Astrocyte (in vitro differentiated cells and primary cell): ENCODE data around the gene TSC2. TPM values are rescaled to one million over a fixed set of nuclear protein-coding genes. Genes with fewer than 3 reads are reported as not detected.
A peak's percentile ranks its signal among the peaks of the same experiment; 100 is the strongest.

ENCODE experiments used
- DNase-seq: peaks from one replicate; pipeline ENCODE4 v3.0.0-alpha.2; 2010; ENCODE audit warnings: low read depth
- FAIRE-seq: peaks from 2 replicates; lab custom pipeline; 2011; peaks lifted over from hg19 to GRCh38; lab: Jason Lieb, UNC
- H2AFZ ChIP-seq: 2 replicates; pipeline ENCODE4 v1.6.0; 2012; ENCODE audit warnings: low read depth, low read length, inconsistent platforms
- H3K27ac ChIP-seq: 2 replicates; pipeline ENCODE4 v1.5.1; 2011; ENCODE audit warnings: low read depth, low read length, inconsistent platforms
- H3K27me3 ChIP-seq: 2 replicates; pipeline ENCODE4 v1.6.0; 2011; ENCODE audit warnings: low read length, inconsistent platforms; ENCODE audit not compliant: insufficient read depth
- H3K36me3 ChIP-seq: 2 replicates; pipeline ENCODE4 v1.5.1; 2011; ENCODE audit warnings: low read length, inconsistent platforms; ENCODE audit not compliant: insufficient read depth
- H3K4me1 ChIP-seq: 2 replicates; pipeline ENCODE4 v1.5.1; 2011; ENCODE audit warnings: low read length, inconsistent platforms; ENCODE audit not compliant: insufficient read depth
- H3K4me2 ChIP-seq: 2 replicates; pipeline ENCODE4 v1.6.0; 2012; ENCODE audit warnings: low read length, inconsistent platforms
- H3K4me3 ChIP-seq: 2 replicates; pipeline ENCODE4 v1.5.1; 2011; ENCODE audit warnings: low read depth, mild to moderate bottlenecking, low read length, inconsistent platforms; ENCODE audit not compliant: insufficient read depth
- H3K79me2 ChIP-seq: 2 replicates; pipeline ENCODE4 v1.6.0; 2012; ENCODE audit warnings: mild to moderate bottlenecking, low read length, inconsistent platforms; ENCODE audit not compliant: insufficient read depth
- H3K9ac ChIP-seq: 2 replicates; pipeline ENCODE4 v1.6.0; 2012; ENCODE audit warnings: mild to moderate bottlenecking, low read length, inconsistent platforms
- H3K9me3 ChIP-seq: 2 replicates; pipeline ENCODE4 v1.5.1; 2012; ENCODE audit warnings: low read depth, mild to moderate bottlenecking, low read length, inconsistent platforms; ENCODE audit not compliant: insufficient read depth
- H4K20me1 ChIP-seq: 2 replicates; pipeline ENCODE4 v1.6.0; 2012; ENCODE audit warnings: low read length, inconsistent platforms; ENCODE audit not compliant: insufficient read depth
- H3K27ac Mint-ChIP-seq: one replicate; pipeline ENCODE4 v1.8.0; 2021; ENCODE audit warnings: mild to moderate bottlenecking, mixed read lengths; ENCODE audit not compliant: unreplicated experiment
- H3K27me3 Mint-ChIP-seq: one replicate; pipeline ENCODE4 v1.8.0; 2021; ENCODE audit warnings: low read depth, mixed read lengths; ENCODE audit not compliant: unreplicated experiment
- H3K36me3 Mint-ChIP-seq: one replicate; pipeline ENCODE4 v1.8.0; 2021; ENCODE audit warnings: low read depth, mixed read lengths; ENCODE audit not compliant: unreplicated experiment
- H3K4me1 Mint-ChIP-seq: one replicate; pipeline ENCODE4 v1.8.0; 2021; ENCODE audit warnings: low read depth, mixed read lengths; ENCODE audit not compliant: unreplicated experiment
- H3K4me3 Mint-ChIP-seq: one replicate; pipeline ENCODE4 v1.8.0; 2021; ENCODE audit warnings: mild to moderate bottlenecking, moderate library complexity, mixed read lengths; ENCODE audit not compliant: unreplicated experiment
- H3K9me3 Mint-ChIP-seq: one replicate; pipeline ENCODE4 v1.8.0; 2021; ENCODE audit warnings: mild to moderate bottlenecking, mixed read lengths; ENCODE audit not compliant: unreplicated experiment
- EZH2 ChIP-seq: IDR thresholded peaks from 2 replicates; pipeline ENCODE4 v1.6.1; 2012; ENCODE audit warnings: mild to moderate bottlenecking, low read length, inconsistent platforms; ENCODE audit not compliant: insufficient read depth
- total RNA-seq: library from RNA; stranded (reverse); gene quantifications from 2 replicates; pipeline ENCODE4 v1.2.1, GENCODE V29; 2021
- TF ChIP-seq, protein P1 (sequence below): IDR thresholded peaks from 2 replicates; pipeline ENCODE4 v1.5.1; 2011; ENCODE audit warnings: low read depth, mild to moderate bottlenecking, inconsistent platforms, low read length, moderate library complexity; ENCODE audit not compliant: insufficient read depth

Gene TSC2
- total RNA-seq, 1 donor from 2014 or later = 89.5 TPM

DNA sequence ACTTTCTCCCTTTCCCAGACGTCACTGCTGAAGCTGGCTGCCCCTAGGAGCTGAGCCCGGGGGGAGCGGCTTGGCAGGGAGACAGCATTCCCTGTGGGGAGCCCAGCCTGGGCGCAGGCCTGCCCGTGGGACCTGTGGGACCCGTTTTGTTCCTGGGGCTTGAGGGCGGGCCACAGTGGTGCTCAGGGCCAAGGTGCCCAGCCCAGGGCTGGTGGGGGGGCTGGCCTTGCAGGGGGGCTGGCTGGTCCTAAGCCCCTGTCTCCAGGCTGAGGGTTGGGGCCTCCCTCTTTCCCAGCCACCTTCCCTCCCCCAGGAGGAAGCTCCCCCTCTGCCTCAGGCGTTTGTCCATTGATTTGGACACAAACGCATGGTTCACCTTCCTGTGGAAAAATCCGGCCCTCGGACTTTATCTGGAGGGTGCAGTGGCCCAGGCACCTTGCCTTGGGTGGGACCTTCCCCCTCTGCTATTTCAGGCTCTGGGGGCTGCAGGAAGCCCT, 16.7 kb upstream of the TSC2 start:
- Histone ChIP-seq H3K4me3 (no peak overlapping the region), H3K4me1 (peaks cover 49% of the 10 kb centered on the region), H3K27ac (no peak overlapping the region), H4K20me1 (peaks cover 24% of the 10 kb centered on the region), H3K4me2 (no peak overlapping the region), H3K9ac (no peak overlapping the region), H3K79me2 (peaks cover 55% of the 10 kb centered on the region), H2AFZ (no peak overlapping the region), H3K9me3 (no peaks in the 10 kb centered on the region), H3K27me3 (no peaks in the 10 kb centered on the region), H3K36me3 (no peaks in the 10 kb centered on the region)
- TF ChIP-seq EZH2 = no peak
- TF ChIP-seq, protein P1, sequence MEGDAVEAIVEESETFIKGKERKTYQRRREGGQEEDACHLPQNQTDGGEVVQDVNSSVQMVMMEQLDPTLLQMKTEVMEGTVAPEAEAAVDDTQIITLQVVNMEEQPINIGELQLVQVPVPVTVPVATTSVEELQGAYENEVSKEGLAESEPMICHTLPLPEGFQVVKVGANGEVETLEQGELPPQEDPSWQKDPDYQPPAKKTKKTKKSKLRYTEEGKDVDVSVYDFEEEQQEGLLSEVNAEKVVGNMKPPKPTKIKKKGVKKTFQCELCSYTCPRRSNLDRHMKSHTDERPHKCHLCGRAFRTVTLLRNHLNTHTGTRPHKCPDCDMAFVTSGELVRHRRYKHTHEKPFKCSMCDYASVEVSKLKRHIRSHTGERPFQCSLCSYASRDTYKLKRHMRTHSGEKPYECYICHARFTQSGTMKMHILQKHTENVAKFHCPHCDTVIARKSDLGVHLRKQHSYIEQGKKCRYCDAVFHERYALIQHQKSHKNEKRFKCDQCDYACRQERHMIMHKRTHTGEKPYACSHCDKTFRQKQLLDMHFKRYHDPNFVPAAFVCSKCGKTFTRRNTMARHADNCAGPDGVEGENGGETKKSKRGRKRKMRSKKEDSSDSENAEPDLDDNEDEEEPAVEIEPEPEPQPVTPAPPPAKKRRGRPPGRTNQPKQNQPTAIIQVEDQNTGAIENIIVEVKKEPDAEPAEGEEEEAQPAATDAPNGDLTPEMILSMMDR = no peak
- Mint-ChIP-seq H3K4me1 (peaks cover 18% of the 10 kb centered on the region), H3K27me3 (no peaks in the 10 kb centered on the region), H3K9me3 (no peaks in the 10 kb centered on the region), H3K4me3 (no peak overlapping the region), H3K27ac (no peak overlapping the region), H3K36me3 (no peaks in the 10 kb centered on the region)
- no peak for FAIRE-seq
- no peak for DNase-seq

DNA sequence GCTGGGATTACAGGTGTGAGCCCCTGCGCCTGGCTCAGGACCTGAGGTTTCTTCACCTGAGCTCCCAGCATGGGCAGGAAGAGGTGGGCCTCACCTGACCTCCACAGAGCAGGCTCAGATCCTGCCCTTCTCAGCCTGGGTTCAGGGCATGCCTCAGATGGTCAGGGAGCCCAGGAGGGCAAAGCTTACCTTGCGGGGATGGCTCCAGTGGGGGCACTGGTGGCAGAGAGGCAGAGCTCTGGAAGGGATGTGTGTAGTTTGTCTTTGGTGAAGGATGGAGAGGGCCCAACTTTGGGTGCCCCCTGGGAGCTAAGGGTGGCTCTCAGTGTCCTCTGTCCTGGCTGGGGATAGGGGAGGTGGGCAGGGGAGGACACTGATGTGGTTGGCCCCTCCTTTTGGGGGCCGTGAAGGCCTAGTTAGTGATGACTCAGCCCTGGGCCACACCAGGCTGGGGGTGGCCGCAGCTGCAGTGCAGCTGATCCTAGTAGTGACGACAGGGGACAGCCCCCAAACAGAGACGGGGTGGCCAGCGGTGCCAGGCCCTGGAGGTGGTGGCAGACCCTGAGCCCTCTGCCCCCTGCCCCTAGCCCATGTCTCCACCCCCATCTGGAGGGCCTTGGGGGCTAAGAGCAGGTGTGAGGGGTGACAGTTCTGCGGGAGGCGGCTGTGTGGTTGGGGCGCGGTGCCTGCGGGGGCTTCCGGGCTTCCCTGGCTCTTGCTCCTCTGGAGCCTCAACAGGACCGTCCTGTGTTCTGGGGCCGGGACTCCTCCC, 15.3 kb upstream of the TSC2 start:
- H3K36me3 ChIP-seq = no peaks in the 10 kb centered on the region
- DNase-seq (peak; percentile 27), FAIRE-seq (no peak)
- no peaks in the 10 kb centered on the region for H3K27me3 Mint-ChIP-seq
- no peak overlapping the region for H2AFZ ChIP-seq
- H3K9me3 ChIP-seq = no peaks in the 10 kb centered on the region
- peak overlapping the region; percentile 99 for H3K4me2 ChIP-seq
- H3K27ac Mint-ChIP-seq = no peak overlapping the region
- H3K9ac ChIP-seq = peak overlapping the region; percentile 89
- H3K4me3 Mint-ChIP-seq = peak overlapping the region; percentile 62
- no peak overlapping the region for H3K4me3 ChIP-seq
- H4K20me1 ChIP-seq = peaks cover 25% of the 10 kb centered on the region
- peaks cover 66% of the 10 kb centered on the region for H3K79me2 ChIP-seq
- H3K4me1 Mint-ChIP-seq = peaks cover 18% of the 10 kb centered on the region
- H3K9me3 Mint-ChIP-seq = no peaks in the 10 kb centered on the region
- H3K36me3 Mint-ChIP-seq = no peaks in the 10 kb centered on the region
- H3K27ac ChIP-seq = peak overlapping the region; percentile 95
- TF ChIP-seq, protein P1 = no peak
- peaks cover 53% of the 10 kb centered on the region for H3K4me1 ChIP-seq
- no peaks in the 10 kb centered on the region for H3K27me3 ChIP-seq
